Nucleus accumbens (tissue), 56 donors: ENCODE data around the gene KCNQ1OT1.

Experiments
- DNase-seq, 56 donors: peaks; one replicate each; lab custom pipeline; 2025; lab: John Stamatoyannopoulos, UW

Gene KCNQ1OT1

DNA sequence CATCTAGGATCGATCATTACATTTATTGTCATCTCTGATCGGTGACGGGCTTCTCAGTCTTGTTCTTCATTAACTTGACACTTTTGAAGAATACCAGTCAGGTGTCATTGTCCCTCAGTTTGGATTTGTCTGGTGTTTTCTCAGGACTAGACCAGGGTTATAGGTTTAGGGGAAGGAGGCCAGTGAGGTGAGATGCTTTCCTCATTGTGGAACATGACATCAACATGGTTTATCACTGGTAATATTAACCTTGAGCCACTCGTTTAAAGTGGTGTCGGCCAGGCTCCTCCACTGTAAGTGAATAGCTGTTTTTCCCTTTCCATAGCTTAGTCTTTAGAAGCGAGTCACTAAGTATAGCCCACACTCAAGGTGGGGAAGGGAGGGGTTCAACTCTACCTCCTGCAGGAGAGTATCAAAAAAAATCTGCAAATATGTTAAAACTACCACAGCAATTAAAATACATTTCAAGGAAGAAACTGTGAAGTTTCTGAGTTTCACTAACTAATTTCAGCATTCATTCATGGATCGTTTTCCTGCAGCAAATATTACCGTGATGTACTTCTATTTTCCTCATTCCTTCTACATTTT is 42.0 kb downstream of the KCNQ1OT1 start:
- no peak for DNase-seq

- DNase-seq = no peak
These were observed 42.9 kb downstream of the KCNQ1OT1 start for GRCh38 chr11:2656859-2657258.

- no peak for DNase-seq
These were observed 43.8 kb downstream of the KCNQ1OT1 start for GRCh38 chr11:2655834-2656622.

DNA sequence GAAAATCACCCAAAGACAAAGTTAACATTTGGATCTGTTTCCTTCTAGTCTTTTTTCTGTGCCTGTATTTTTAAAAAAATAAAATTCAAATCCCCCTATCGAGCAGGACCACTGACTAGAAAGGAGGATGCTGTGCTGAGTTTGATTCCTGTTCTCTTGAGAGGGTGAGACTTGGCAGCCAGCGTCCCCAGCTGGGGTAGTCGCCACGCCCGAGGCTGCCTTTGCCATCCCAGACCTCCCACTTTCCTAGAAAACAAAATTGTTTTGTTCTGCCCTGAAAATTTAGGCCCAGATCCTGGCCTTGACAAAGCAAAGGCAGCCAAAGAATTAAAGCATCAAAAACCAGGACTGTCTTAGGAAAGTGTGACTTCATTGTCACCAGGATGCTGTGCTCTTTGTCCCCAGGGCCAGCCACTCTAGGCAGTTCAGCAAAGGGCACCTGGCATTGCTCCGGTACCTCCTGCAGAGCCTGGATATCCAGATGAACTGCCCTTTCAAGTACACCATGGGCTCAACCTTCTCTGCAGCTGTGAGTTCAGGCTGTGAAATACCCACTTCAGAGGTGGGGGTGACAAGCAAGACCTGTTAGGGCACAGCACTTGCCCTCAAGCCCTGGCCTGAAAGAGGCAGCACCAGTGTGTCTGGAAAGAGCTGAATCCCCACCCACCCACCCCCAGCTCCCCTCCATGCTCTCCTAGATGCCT is 44.6 kb downstream of the KCNQ1OT1 start:
- no peak for DNase-seq

- no peak for DNase-seq
These were observed 45.7 kb downstream of the KCNQ1OT1 start for GRCh38 chr11:2653930-2654739.

DNA sequence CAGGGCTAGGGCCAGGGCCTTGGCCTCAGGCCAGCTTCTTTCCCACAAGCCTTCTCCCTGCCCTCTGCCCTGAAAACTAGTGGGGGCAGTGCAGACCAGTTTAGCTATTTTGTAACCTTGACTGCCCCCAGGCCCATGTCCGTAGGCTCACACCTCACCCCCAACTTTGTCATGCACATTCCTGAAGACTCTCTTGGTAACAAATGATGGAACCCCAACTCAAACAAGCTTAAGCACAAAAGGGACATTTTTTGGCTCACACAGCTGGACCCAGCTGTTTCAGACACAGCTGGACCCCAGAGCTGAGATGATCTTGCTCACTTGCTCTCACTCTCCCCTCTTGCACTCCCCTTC is 46.6 kb downstream of the KCNQ1OT1 start:
- no peak for DNase-seq

- no peak for DNase-seq
These were observed 47.2 kb downstream of the KCNQ1OT1 start for GRCh38 chr11:2652333-2653197.

DNA sequence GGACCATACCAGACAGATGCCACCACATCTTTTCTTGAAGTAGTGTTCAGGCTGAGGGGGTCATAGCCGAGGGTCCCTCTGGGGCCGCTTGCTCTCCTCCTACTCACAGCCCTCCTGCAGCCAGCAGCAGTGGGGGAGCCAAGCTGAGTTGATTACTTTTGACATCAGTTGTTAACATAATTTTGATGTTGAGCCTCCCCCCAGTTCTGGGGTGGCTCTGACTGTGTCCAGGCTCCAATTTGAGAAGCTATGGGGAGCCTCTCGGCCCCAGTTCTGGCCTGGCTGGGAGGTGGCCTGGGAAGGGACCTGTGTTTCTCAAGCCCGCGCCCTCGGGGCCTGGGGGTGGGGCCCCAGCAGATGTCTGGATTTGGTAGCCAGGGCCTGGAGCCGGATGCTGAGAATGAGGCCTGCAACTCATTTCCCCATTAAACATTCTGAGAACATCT is 47.9 kb downstream of the KCNQ1OT1 start:
- DNase-seq = no peak

DNA sequence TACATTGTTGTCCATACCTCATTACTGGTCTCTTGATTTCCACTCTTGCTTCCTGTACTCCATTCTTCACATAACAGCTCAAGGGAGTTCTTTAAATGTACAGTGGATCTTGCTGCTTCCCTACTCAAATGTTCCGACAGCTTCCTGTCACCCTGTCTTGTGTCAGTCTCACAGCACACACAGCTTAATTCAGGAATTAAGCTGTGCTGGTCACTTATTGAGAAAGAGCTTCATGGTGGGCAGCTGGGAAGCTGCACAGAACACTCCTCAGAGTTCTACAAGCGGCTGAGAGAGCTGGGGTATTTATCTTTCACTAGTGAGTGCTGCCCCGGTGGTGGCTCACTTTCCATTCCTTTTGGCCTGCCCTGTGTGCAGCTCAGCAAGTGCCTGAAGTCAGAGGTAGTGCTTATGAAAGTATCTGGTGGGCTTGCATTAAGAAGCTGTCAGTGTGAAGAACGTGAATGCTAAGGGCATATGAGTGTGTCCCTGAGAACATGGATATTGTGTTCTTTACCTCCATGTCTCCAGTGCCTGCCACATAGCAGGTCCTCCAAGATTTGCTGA is 48.7 kb downstream of the KCNQ1OT1 start:
- no peak for DNase-seq

GRCh38 chr11:2650343-2650867 is 49.4 kb downstream of the KCNQ1OT1 start:
- no peak for DNase-seq

GRCh38 chr11:2649848-2650247 is 49.9 kb downstream of the KCNQ1OT1 start:
- no peak for DNase-seq

DNA sequence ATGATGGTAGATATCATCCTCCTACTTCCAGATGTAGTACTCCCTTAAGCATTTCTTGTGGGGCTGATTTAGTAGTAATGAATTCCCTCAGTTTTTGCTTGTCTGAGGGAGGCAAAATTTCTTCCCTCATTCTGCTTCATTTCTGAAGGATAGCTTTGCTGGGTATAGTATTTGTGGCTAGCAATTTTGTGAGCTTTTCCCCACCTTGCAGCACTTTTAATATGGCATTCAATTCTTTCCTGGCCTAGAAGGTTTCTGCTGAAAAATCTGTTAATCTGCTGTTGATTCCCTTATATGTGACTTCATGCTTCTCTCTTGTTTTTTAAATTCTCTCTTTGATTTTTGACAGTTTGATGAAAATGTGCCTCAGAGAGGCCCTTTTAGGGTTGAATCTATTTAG is 50.4 kb downstream of the KCNQ1OT1 start:
- DNase-seq = no peak

DNA sequence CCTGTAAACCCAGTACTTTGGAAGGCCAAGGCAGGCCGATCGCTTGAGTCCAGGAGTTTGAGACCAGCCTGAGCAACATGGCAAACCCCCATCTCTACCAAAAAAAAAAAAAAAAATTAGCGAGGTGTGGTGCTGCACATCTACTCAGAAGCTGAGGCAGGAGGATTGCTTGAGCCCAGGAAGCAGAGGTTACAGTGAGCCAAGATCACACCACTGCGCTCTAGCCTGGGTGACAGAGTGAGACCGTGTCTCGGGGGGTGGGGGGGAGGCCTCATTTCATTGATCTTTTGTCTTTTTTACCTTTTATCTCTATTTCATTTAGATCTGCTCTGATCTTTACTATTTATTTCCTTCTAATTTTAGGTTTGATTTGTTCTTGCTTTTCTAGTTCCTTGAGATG is 51.8 kb downstream of the KCNQ1OT1 start:
- no peak for DNase-seq

GRCh38 chr11:2647167-2647566 is 52.6 kb downstream of the KCNQ1OT1 start:
- DNase-seq = no peak

DNA sequence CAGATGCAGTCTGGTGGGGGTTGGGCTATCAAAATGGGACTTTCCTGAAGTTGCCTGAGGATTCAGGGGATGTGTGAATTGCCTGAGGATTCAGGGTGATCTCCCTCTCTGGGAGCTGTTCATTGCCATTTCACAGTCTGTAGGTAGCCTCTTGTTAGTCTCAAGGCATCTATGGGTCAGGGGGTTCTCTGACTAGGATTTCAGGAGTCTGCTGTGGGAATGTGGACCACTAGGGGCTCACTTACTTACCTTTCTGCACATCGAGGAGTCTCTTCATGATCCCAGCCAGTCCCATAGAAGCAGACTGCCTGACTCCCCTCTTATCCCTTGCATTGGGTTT is 54.0 kb downstream of the KCNQ1OT1 start:
- DNase-seq = no peak

- DNase-seq = no peak
These were observed 54.7 kb downstream of the KCNQ1OT1 start for GRCh38 chr11:2644844-2645778.

- no peak for DNase-seq
These were observed 56.0 kb downstream of the KCNQ1OT1 start for GRCh38 chr11:2643746-2644145.

DNA sequence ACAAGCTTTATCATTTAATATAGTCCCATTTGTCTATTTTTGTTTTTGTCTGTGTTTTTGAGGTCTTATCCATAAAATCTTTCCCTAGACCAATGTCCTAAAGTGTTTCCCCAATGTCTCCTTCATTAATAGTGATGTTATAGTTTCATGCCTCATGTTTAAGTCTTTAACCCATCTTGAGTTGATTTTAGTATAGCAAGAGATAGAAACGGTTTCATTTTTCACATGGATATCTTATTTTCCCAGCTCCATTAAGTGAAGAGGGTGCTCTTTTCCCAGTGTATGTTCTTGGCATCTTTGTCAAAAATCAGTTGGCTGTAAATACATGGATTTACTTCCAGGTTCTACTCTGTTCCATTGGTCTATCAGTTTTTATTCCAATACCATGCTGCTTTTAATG is 58.2 kb downstream of the KCNQ1OT1 start:
- no peak for DNase-seq
